Calu3 (cell line): ENCODE measurements around the gene KIF26B. TPM values are rescaled to one million over a fixed set of nuclear protein-coding genes. Genes with fewer than 3 reads are reported as not detected.
"Not testable (repeated sequence)": the region's sequence is repeated elsewhere in the genome, so short reads cannot be mapped to it uniquely, and the experiment has no call there.

Experiments
- BruUV-seq: library from RNA; stranded (reverse); fragments of 400-500 nt; replicated peaks from 2 replicates; lab custom pipeline; 2021; lab: Mats Ljungman, UMichigan
- CTCF ChIA-PET: fragments of 300-600 bp; sonication (Branson Sonifier 250); formaldehyde crosslinking; loops from one replicate; lab custom pipeline; 2022; ENCODE audit warnings: antibody characterized with exemption; lab: Charles Lee
- DNase-seq: peaks from one replicate; pipeline ENCODE4 v3.0.0; 2022
- H3K27ac Mint-ChIP-seq: one replicate; pipeline ENCODE4 v1.8.0; 2022; ENCODE audit warnings: mixed read lengths; ENCODE audit not compliant: unreplicated experiment
- H3K27me3 Mint-ChIP-seq: one replicate; pipeline ENCODE4 v1.8.0; 2022; ENCODE audit warnings: mixed read lengths; ENCODE audit not compliant: unreplicated experiment
- H3K36me3 Mint-ChIP-seq: one replicate; pipeline ENCODE4 v1.8.0; 2022; ENCODE audit warnings: mild to moderate bottlenecking, moderate library complexity, mixed read lengths; ENCODE audit not compliant: insufficient read depth, unreplicated experiment
- H3K4me1 Mint-ChIP-seq: one replicate; pipeline ENCODE4 v1.8.0; 2022; ENCODE audit warnings: mild to moderate bottlenecking, low read depth, mixed read lengths; ENCODE audit not compliant: unreplicated experiment
- H3K4me3 Mint-ChIP-seq: one replicate; pipeline ENCODE4 v1.8.0; 2022; ENCODE audit warnings: mild to moderate bottlenecking, low read depth, moderate library complexity, mixed read lengths; ENCODE audit not compliant: unreplicated experiment
- H3K9me3 Mint-ChIP-seq: one replicate; pipeline ENCODE4 v1.8.0; 2022; ENCODE audit warnings: low read depth, mixed read lengths; ENCODE audit not compliant: unreplicated experiment
- CTCF ChIP-seq: fragments of 200-600 bp; IDR thresholded peaks from one replicate; pipeline ENCODE4 v1.8.0; 2022; ENCODE audit warnings: antibody characterized with exemption; ENCODE audit not compliant: unreplicated experiment
- intact Hi-C: fragments of 100-400 bp; cut with micrococcal nuclease; formaldehyde crosslinking; loops from one replicate; pipeline ENCODE4 v1.10.0; 2022; ENCODE audit not compliant: unreplicated experiment
- total RNA-seq: library from RNA; stranded (reverse); gene quantifications from 2 replicates; pipeline ENCODE4 v1.2.3, GENCODE V29; 2022

The KIF26B gene
- total RNA-seq, 1 experiment from 2014 or later, result 1.1 TPM

DNA sequence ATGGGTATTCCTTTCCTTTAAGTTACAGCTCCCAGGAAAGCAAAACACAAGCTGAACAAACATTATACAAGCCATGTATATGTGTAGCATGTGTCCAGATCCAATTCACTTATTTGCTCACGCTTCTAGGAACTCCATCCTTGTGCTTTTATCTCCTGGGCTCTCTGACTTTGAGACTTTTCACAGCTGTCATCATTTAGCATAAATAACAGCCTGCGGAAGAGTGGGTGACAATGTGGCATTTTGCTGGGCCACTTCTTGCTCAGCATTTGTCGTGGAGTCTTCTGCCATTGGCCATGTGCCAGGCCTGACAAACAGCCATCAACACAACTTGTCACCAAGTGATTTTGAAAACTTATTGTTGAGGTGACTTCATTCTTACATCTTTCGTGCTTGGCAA is 164.3 kb downstream of the KIF26B start:
- no peaks in the 10 kb centered on the region for H3K9me3 Mint-ChIP-seq
- TF ChIP-seq CTCF, result no peak
- DNase-seq, result no peak
- peaks cover 11% of the 10 kb centered on the region for H3K27me3 Mint-ChIP-seq
- H3K4me1 Mint-ChIP-seq, result no peaks in the 10 kb centered on the region
- H3K27ac Mint-ChIP-seq, result no peak overlapping the region
- H3K36me3 Mint-ChIP-seq, result no peaks in the 10 kb centered on the region
- H3K4me3 Mint-ChIP-seq, result no peak overlapping the region
- no TSS peak for BruUV-seq
- intact Hi-C loops, result no loop called here
- CTCF ChIA-PET, result no interaction called here

- BruUV-seq, result no TSS peak
- CTCF ChIA-PET, result interaction anchor here (0.6 to 0.8 kb wide), 4 partner anchors 24 to 419 kb away, joined by 3 to 5 read pairs (median 3); no protein-coding TSS in a partner anchor
Observed at GRCh38 chr1:245322673-245323072, 167.9 kb downstream of the KIF26B start.

DNA sequence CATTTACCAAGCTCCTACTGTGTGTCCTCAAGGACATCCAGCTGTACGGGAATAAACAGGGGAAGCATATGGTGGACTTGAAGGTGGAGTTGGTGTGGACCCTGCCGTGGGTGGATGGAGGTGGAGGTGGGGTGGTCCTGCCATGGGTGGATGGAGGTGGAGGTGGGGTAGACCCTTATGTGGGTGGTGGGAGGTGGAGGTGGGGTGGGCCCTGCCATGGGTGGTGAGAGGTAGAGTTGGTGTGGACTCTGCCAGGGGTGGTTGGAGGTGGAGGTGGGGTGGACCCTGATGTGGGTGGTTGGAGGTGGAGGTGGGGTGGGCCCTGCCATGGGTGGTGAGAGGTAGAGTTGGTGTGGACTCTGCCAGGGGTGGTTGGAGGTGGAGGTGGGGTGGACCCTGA is 169.0 kb downstream of the KIF26B start:
- H3K36me3 Mint-ChIP-seq, H3K27ac Mint-ChIP-seq, BruUV-seq, H3K4me3 Mint-ChIP-seq, H3K4me1 Mint-ChIP-seq, intact Hi-C loops, DNase-seq, H3K9me3 Mint-ChIP-seq: not testable (repeated sequence)
- CTCF ChIA-PET, result interaction anchor here (0.9 kb wide), 1 partner anchor 180 kb away, joined by 3 read pairs; no protein-coding TSS in a partner anchor
- H3K27me3 Mint-ChIP-seq, result peaks cover 13% of the 10 kb centered on the region

More at GRCh38 chr1:245322673-245323072, 167.9 kb downstream of the KIF26B start:
- Mint-ChIP-seq H3K27me3 (peaks cover 10% of the 10 kb centered on the region), H3K9me3 (peaks cover under 1% of the 10 kb centered on the region), H3K4me3 (no peak overlapping the region), H3K27ac (no peak overlapping the region), H3K4me1 (no peaks in the 10 kb centered on the region), H3K36me3 (no peaks in the 10 kb centered on the region)
- intact Hi-C loops, result loop anchor here (1.0 kb wide), 1 partner anchor 682 kb away; no protein-coding TSS in a partner anchor
- TF ChIP-seq CTCF, result no peak
- no peak for DNase-seq

DNA sequence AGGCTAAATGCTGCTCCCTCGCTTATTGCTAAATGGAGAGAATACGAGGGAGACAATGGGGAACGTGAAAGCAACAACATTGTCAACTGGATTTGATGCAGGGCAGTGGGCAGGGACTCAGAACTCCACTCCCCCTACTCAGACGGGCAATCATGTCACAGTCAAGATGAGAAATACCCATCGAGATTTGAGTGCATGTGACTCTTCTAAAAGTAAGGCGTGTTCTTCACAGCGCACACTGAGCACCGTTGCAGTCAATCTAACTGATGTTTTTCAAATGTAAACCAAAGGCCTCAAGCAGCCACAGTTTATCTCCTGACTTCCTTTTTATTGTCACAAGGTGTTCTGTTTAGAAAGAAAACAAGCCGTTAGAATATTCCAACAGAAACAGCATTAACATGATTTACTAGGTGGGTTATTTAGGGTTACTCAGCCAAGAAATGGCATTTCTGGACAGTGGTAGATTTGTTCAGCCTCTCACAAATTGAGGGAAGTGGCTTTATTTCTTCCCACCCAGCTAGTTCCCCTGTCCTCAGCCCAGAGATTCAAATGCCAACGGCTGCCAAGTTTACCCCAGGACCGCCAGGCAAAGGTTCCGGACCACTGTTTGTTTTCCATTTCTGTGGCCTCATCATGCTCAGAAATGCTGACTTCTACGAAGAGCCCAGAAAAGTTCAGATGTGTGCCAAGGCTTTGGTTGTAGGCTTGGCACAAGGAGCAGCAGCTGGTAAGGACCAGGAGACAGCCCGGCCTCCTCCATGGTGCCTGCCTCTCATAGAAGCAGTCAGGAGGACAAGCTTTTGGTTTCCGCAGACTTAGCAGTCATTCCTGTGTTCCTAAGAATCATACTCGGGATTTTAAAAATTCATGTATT is 171.4 kb downstream of the KIF26B start:
- peaks cover 3% of the 10 kb centered on the region for H3K9me3 Mint-ChIP-seq
- CTCF ChIA-PET, result no interaction called here
- TF ChIP-seq CTCF, result no peak

More for the DNA sequence above, 171.4 kb downstream of the KIF26B start:
- Mint-ChIP-seq H3K27me3 (peaks cover 13% of the 10 kb centered on the region), H3K4me1 (no peaks in the 10 kb centered on the region), H3K27ac (no peak overlapping the region), H3K4me3 (no peak overlapping the region), H3K36me3 (no peaks in the 10 kb centered on the region)
- no peak for DNase-seq
- BruUV-seq, result no TSS peak
- intact Hi-C loops, result no loop called here
